GM12873 (cell line): Measurements from ENCODE around the gene HIGD1C.

Experiments
- TF ChIP-seq, protein P1 (sequence below): IDR thresholded peaks from 2 replicates; pipeline ENCODE4 v1.5.1; 2012; ENCODE audit warnings: low read depth, mild to moderate bottlenecking, moderate library complexity, low read length, control low read depth; ENCODE audit not compliant: insufficient read depth; ENCODE audit errors: missing control alignments

The HIGD1C gene

DNA sequence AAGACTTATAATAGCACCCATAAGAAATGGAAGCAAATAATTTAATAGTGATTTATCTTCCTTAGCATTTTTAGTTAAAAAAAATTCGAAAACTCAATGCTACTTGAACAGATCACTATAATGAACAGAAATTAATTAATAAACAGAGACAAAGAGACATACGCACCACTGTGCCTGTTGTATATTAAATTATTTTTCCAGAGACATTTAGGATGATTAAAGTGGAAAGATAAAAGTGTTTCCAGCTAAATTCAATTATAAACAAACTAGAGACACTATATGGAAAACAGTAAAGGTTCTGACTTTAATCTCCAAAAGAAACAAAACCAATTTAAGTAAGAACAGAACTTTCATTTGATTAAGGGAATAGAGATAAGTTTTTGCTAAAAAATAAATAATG lies 3.4 kb downstream of the HIGD1C start:
- TF ChIP-seq, protein P1, sequence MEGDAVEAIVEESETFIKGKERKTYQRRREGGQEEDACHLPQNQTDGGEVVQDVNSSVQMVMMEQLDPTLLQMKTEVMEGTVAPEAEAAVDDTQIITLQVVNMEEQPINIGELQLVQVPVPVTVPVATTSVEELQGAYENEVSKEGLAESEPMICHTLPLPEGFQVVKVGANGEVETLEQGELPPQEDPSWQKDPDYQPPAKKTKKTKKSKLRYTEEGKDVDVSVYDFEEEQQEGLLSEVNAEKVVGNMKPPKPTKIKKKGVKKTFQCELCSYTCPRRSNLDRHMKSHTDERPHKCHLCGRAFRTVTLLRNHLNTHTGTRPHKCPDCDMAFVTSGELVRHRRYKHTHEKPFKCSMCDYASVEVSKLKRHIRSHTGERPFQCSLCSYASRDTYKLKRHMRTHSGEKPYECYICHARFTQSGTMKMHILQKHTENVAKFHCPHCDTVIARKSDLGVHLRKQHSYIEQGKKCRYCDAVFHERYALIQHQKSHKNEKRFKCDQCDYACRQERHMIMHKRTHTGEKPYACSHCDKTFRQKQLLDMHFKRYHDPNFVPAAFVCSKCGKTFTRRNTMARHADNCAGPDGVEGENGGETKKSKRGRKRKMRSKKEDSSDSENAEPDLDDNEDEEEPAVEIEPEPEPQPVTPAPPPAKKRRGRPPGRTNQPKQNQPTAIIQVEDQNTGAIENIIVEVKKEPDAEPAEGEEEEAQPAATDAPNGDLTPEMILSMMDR = no peak

DNA sequence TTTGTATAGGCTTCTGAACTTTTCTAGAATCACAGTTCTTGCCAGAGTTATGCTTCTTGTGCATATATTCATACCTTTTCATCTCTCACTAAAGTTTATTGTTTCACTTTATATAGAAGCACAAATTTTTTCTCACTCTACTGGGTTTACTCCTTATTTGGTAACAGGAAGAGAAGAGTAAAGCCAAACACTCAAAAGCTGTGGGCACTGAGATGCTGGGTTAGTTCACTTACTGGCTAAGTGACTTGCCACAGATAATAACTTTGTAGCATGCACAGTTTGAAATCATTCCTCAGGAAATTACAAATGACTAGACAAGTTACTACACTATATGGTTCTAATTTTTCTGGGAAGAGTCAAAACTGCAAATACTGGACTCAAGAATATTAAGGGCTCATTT lies 7.8 kb downstream of the HIGD1C start:
- TF ChIP-seq, protein P1 = no peak

DNA sequence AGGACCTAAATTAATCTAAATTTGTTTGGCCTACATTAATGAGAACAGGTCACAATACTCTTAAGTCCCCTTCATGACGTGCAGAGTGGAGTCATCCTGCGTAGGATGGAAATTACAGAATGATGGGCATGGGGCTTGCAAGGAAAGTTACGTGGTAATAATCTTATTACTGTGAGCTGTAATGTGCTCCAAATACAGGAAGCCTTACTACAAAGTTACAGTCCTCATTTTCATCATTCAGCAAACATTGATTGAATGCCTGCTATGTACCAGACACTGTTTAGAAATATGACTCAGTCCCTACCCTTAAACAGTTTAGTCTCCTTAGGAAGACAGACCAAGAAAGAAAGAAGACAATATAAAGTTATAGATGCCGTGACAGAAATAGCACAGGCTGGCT lies 9.4 kb downstream of the HIGD1C start:
- TF ChIP-seq, protein P1 = no peak

DNA sequence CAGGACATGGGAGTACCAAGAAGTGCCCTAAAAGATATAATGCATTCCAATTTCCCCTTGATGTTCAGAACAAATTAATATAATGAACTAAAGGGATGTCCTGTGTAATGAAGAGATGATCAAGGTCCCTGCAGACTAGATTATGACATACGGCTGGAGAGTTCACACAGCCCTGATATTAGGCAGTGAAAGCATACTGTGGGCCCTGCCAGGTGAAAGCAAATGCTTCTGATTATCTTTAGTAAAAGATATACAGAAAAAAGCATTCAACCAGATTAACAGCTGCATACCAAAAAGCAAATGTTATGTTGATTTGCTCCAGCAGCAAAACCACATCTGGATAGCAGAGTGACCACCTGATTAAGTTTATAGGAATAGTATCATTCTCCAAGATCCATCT lies 12.1 kb downstream of the HIGD1C start:
- TF ChIP-seq, protein P1 = no peak

DNA sequence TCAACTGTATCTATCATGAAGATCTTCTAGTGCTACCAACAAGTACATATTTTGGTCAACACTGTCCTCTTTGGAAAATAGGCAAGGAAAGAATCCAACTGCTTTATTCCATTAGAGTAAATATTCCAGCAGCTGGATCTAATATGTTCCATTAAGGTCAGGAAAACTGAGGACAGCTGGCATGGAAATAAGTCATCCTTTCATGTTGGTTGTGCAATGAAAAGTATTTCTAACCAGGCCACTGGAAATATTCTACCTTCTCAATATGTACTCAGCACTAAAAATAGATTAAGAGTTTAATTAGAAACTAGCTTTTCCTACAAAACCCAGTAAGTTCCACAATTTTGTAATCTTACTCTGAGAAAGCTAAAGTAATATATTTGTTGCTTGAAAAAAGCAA lies 19.6 kb downstream of the HIGD1C start:
- TF ChIP-seq, protein P1 = no peak

DNA sequence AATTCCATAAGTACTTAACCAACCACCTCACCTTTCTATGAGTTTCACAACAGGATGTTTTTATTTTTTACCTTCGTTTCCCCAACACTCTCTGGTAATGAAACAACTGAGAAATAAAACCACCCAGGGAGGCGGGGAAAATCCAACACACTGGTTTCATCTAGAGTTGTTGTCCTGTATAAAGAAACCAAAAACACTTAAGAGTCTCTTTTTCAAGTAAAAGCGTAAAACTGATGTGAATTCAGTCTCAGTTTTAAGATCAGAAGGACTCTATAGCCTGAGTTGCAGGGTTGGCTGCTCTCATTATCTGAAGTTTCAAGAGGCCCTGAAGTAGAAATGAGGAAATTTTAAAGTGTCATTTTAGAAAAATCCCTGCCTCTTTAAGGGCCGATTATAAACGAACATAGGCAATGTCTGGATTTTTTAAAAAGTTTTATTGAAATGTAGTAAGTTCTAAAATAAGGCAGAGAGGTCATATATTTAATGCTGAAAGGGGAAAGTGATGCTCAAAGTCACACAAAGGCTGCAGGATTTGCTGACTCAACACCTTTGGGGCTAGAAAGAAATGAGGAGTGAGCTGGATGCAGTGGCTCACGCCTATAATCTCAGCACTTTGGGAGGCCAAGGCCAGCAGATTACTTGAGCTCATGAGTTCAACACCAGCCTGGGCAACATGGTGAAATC lies 27.2 kb downstream of the HIGD1C start:
- TF ChIP-seq, protein P1 = no peak

DNA sequence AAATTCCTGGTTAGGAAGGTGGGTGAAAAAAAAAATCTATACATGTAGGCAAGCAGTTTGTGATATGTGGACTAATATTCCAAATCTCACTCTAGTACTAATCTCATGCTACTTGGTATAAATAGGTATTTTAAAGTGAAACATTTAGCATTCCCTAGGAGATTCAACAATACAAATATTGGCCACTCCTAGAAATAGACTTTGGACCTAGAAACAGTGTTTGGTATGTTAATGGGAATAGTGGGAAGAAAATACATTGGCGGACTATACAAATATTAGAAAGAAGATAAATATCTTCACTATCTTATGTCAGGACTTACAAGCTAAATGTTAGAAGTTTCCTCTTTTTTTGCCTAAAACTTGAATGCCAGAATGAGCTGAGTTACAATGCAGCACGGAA lies 28.2 kb downstream of the HIGD1C start:
- TF ChIP-seq, protein P1 = no peak
